GM12878 (cell line): ENCODE data around the gene DYNC1H1. TPM values are rescaled to one million over a fixed set of nuclear protein-coding genes. Genes with fewer than 3 reads are reported as not detected.

Source experiments
- ATAC-seq: fragments of 200-7000 bp; cut with Tn5 transposase; 3 replicates; pipeline ENCODE4 v1.9.1; 2020; ENCODE audit warnings: mild to moderate bottlenecking, moderate library complexity
- BruUV-seq: library from RNA; stranded (reverse); fragments of 400-500 nt; replicated peaks from 2 replicates; lab custom pipeline; 2021; lab: Mats Ljungman, UMichigan
- CTCF ChIA-PET: fragments of 300-600 bp; sonication (Branson Sonifier 250); formaldehyde crosslinking; extraction: SDS; loops from one replicate; lab custom pipeline; 2021; ENCODE audit warnings: inconsistent platforms; lab: Yijun Ruan, JAX
- POLR2A ChIA-PET: fragments of 350-600 bp; formaldehyde crosslinking; extraction: SDS; loops from one replicate; lab custom pipeline; 2021; ENCODE audit warnings: inconsistent platforms; lab: Charles Lee
- RAD21 ChIA-PET: fragments of 300-600 bp; sonication (Branson Sonifier 250); formaldehyde crosslinking; loops from one replicate; lab custom pipeline; 2023; ENCODE audit warnings: antibody characterized with exemption; ENCODE audit not compliant: unreplicated experiment; lab: Charles Lee
- SMC1A ChIA-PET: fragments of 300-600 bp; sonication (Branson Sonifier 250); formaldehyde crosslinking; loops from one replicate; lab custom pipeline; 2023; ENCODE audit not compliant: unreplicated experiment, uncharacterized antibody; lab: Charles Lee
- DNase-seq: peaks from one replicate; pipeline ENCODE4 v3.0.0-alpha.2; 2011; ENCODE audit warnings: low read depth, low spot score
- FAIRE-seq: peaks from 3 replicates; lab custom pipeline; 2011; peaks lifted over from hg19 to GRCh38; lab: Jason Lieb, UNC
- H2AFZ ChIP-seq: 2 replicates; pipeline ENCODE4 v1.6.0; 2011; ENCODE audit warnings: low read depth, low read length, control low read depth; ENCODE audit not compliant: control insufficient read depth
- H3K27ac ChIP-seq: 2 replicates; pipeline ENCODE4 v1.5.1; 2011; ENCODE audit warnings: control low read depth; ENCODE audit not compliant: control insufficient read depth, insufficient read depth
- H3K27me3 ChIP-seq, 2 experiments: replicated peaks in 1 of 2; 2 replicates each; pipeline versions ENCODE4 v1.6.0 to v1.6.1; 2011; ENCODE audit warnings: low read length in 1 of 2; ENCODE audit not compliant: control insufficient read depth in 2 of 2, insufficient read depth in 2 of 2
- H3K36me3 ChIP-seq, 2 experiments: 2 replicates each; pipeline ENCODE4 v1.5.1; 2011; ENCODE audit warnings: low read length in 1 of 2; ENCODE audit not compliant: control insufficient read depth in 2 of 2, insufficient read depth in 2 of 2
- H3K4me1 ChIP-seq: 2 replicates; pipeline ENCODE4 v1.6.1; 2011; ENCODE audit warnings: mild to moderate bottlenecking, low read length, moderate library complexity, mixed read lengths; ENCODE audit not compliant: control insufficient read depth, insufficient read depth
- H3K4me2 ChIP-seq: 2 replicates; pipeline ENCODE4 v1.6.0; 2011; ENCODE audit warnings: control low read depth; ENCODE audit not compliant: control insufficient read depth, insufficient read depth
- H3K4me3 ChIP-seq: fragments of 200-600 bp; sonication (generic); 2 replicates; pipeline ENCODE4 v1.5.1; 2016
- H3K79me2 ChIP-seq: 2 replicates; pipeline ENCODE4 v1.6.0; 2011; ENCODE audit warnings: low read length; ENCODE audit not compliant: control insufficient read depth, insufficient read depth
- H3K9ac ChIP-seq: 2 replicates; pipeline ENCODE4 v1.8.0; 2011; ENCODE audit warnings: low read length, control low read depth, mixed read lengths; ENCODE audit not compliant: control insufficient read depth, insufficient read depth
- H3K9me3 ChIP-seq: replicated peaks from 3 replicates; pipeline ENCODE4 v1.5.1; 2011; ENCODE audit warnings: mild to moderate bottlenecking, low read length; ENCODE audit not compliant: control insufficient read depth, insufficient read depth
- H4K20me1 ChIP-seq: 2 replicates; pipeline ENCODE4 v1.6.0; 2011; ENCODE audit not compliant: control insufficient read depth, insufficient read depth
- BMI1 ChIP-seq: fragments of 450-650 bp; IDR thresholded peaks from 2 replicates; pipeline ENCODE4 v1.6.1; 2016; ENCODE audit warnings: mild to moderate bottlenecking, moderate library complexity, borderline replicate concordance
- CREM ChIP-seq: IDR thresholded peaks from 2 replicates; pipeline ENCODE4 v1.6.1; 2014; ENCODE audit warnings: antibody characterized with exemption, low read depth
- EP300 ChIP-seq, 2 experiments: fragments of 150-350 bp in 1 of 2; IDR thresholded peaks; 2 replicates each; pipeline ENCODE4 v1.6.1; 2011 to 2012; ENCODE audit warnings: low read depth in 2 of 2, low read length in 2 of 2, borderline replicate concordance in 1 of 2, improper control_type of control experiment in 1 of 2, inconsistent platforms in 1 of 2; ENCODE audit not compliant: control insufficient read depth in 1 of 2
- ESRRA ChIP-seq: IDR thresholded peaks from 2 replicates; pipeline ENCODE4 v1.6.1; 2012; ENCODE audit warnings: mild to moderate bottlenecking, low read length, improper control_type of control experiment
- NBN ChIP-seq: fragments of 450-650 bp; IDR thresholded peaks from 2 replicates; pipeline ENCODE4 v1.6.1; 2016
- RCOR1 ChIP-seq: conservative IDR thresholded peaks from 2 replicates; pipeline ENCODE4 v1.6.1; 2012; ENCODE audit warnings: low read depth, low read length, improper control_type of control experiment
- SIN3A ChIP-seq: IDR thresholded peaks from 2 replicates; pipeline ENCODE4 v1.6.1; 2012; ENCODE audit warnings: low read depth, low read length, improper control_type of control experiment
- TAF1 ChIP-seq: IDR thresholded peaks from 2 replicates; pipeline ENCODE4 v1.6.1; 2011; ENCODE audit warnings: mild to moderate bottlenecking, low read depth, low read length, borderline replicate concordance
- TCF7 ChIP-seq: IDR thresholded peaks from 2 replicates; pipeline ENCODE4 v1.6.1; 2014; ENCODE audit warnings: antibody characterized with exemption, borderline replicate concordance
- WRNIP1 ChIP-seq: IDR thresholded peaks from 2 replicates; pipeline ENCODE4 v1.6.1; 2011; ENCODE audit warnings: low read depth, low read length, improper control_type of control experiment, borderline replicate concordance
- ZBED1 ChIP-seq: IDR thresholded peaks from 2 replicates; pipeline ENCODE4 v1.6.1; 2016; ENCODE audit warnings: borderline replicate concordance
- ZNF24 ChIP-seq: fragments of 450-650 bp; IDR thresholded peaks from 2 replicates; pipeline ENCODE4 v1.6.1; 2017; ENCODE audit warnings: antibody characterized with exemption, mild to moderate bottlenecking
- ZNF384 ChIP-seq: IDR thresholded peaks from 2 replicates; pipeline ENCODE4 v1.6.1; 2012; ENCODE audit warnings: low read depth, mild to moderate bottlenecking, low read length, improper control_type of control experiment, borderline replicate concordance
- WGBS: methylation state at CpG from one replicate; pipeline ENCODE4 v1.1.6; 2016; ENCODE audit warnings: low lambda C conversion rate; ENCODE audit not compliant: insufficient replicate concordance, insufficient coverage; ENCODE audit errors: missing lambda C conversion rate; 5-methylcytosine and 5-hydroxymethylcytosine counted together
- in situ Hi-C: fragments of 300-500 bp; cut with MboI; formaldehyde crosslinking; loops from 9 replicates; pipeline ENCODE4 v1.14.3; 2018; ENCODE audit warnings: mixed read lengths
- intact Hi-C: fragments of 100-400 bp; cut with micrococcal nuclease; formaldehyde crosslinking; loops from one replicate; pipeline ENCODE4 v1.14.2; 2022; ENCODE audit not compliant: unreplicated experiment
- polyA plus RNA-seq, 11 experiments: library from polyadenylated mRNA; depleted of rRNA in 4 of 11; unstranded in 6 of 11; stranded (reverse) in 5 of 11; fragments of >200 nt; fragmentation: Nextera tagmentation in 4 of 11; fragmentation: Illumina TruSeq in 1 of 11; extraction: Ambion mirVana in 4 of 11; extraction: Trizol in 1 of 11; gene quantifications; 1 replicate in 1 of 11; 2 replicates in 10 of 11; pipeline versions ENCODE4 v1.2.1 to v1.2.3, GENCODE V29; 2011 to 2016; ENCODE audit warnings: inconsistent platforms in 2 of 11, missing spikeins in 2 of 11, low read depth in 1 of 11
- total RNA-seq, 4 experiments: library from RNA; depleted of rRNA in 3 of 4; stranded (reverse); fragments of >200 nt in 3 of 4; fragmentation: Illumina TruSeq in 1 of 4; extraction: Trizol in 1 of 4; gene quantifications; 2 replicates each; pipeline versions ENCODE4 v1.2.1 to v1.2.3, GENCODE V29; 2013 to 2021
- TF ChIP-seq, protein P1 (sequence below): fragments of 450-650 bp; IDR thresholded peaks from 2 replicates; pipeline ENCODE4 v1.6.1; 2017; ENCODE audit warnings: low read depth, mild to moderate bottlenecking, moderate library complexity
- TF ChIP-seq, protein P2 (sequence below): IDR thresholded peaks from 2 replicates; pipeline ENCODE4 v1.6.1; 2011; ENCODE audit warnings: mild to moderate bottlenecking, low read depth, low read length, moderate library complexity; ENCODE audit not compliant: insufficient replicate concordance

The DYNC1H1 gene
- total and polyA plus RNA-seq, 10 of the 15 experiments (the other 5 are each of a cell fraction or from before 2014, with no cell fraction given): 38.4 to 291 (median 111) TPM

DNA sequence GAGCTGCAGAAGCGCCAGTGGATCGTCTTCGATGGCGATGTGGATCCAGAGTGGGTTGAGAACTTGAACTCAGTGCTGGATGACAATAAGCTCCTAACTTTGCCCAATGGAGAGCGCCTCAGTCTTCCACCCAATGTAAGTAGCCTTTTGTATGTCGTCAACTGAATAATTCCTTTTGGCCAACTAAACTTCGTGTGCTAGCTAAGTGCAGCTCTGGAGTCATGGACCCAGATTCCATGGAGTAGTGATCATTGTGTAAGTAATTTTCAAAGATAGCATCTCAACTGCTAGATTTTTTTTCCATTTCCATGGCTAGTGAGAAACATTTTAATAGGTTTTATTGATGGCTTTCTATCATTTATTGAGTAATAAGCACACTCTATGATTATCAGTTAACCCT, 48.0 kb downstream of the DYNC1H1 start (continued):
- TF ChIP-seq ZNF384: no peak
- no peak for TF ChIP-seq ZNF24
- no peak for TF ChIP-seq BMI1

DNA sequence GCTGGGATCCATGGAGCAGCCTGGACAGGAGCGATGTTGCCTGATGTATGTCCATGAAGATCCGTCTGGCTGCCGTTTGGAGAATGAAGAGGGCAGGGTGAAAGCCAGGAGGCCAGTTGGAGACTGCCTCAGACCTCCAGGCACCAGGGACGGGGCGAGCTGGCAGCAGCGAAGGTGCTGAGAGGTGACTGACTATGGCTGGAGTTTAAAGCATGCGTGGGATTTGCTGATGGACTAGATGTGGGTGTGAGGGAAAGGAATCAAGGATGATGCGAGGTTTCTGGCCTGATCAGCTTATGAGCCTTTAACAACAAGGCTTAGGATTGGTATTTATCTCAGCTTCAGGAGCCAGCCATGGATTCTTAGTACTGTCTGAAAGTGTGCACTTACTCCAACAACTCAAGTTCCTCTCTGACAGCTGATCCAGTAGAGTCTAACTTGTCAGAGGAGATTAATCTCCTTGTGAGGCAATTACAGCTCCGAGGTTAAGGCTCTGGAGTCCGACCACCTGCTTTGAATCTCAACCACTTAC, 49.4 kb downstream of the DYNC1H1 start:
- WGBS: 98% methylated on average over 10 of the region's 10 CpGs
- intact Hi-C loops (no loop called here), in situ Hi-C loops (no loop called here)
- Histone ChIP-seq H3K4me2 (no peak overlapping the region), H3K27me3 (no peaks in the 10 kb centered on the region), H2AFZ (no peak overlapping the region), H3K9ac (no peak overlapping the region), H4K20me1 (no peaks in the 10 kb centered on the region), H3K4me3 (no peak overlapping the region), H3K4me1 (no peaks in the 10 kb centered on the region), H3K9me3 (no peaks in the 10 kb centered on the region), H3K36me3 (peaks cover 43 to 68% of the 10 kb centered on the region in 2 experiments), H3K27ac (no peak overlapping the region), H3K79me2 (no peaks in the 10 kb centered on the region)
- no peak for ATAC-seq
- RAD21 ChIA-PET: no interaction called here
- CTCF ChIA-PET: no interaction called here
- no peak for DNase-seq
- BruUV-seq: no TSS peak
- SMC1A ChIA-PET: no interaction called here
- TF ChIP-seq CREM (no peak), ESRRA (no peak), RCOR1 (no peak), ZBED1 (no peak), SIN3A (no peak), EP300 (IDR thresholded peaks at IDR 0.05; ENCODE audit: borderline replicate concordance in 1 of 2, control insufficient read depth in 1 of 2, low read depth in 2 of 2, low read length in 2 of 2) (no peak), TAF1 (no peak), TCF7 (no peak), NBN (no peak), WRNIP1 (no peak)
- TF ChIP-seq, protein P1, sequence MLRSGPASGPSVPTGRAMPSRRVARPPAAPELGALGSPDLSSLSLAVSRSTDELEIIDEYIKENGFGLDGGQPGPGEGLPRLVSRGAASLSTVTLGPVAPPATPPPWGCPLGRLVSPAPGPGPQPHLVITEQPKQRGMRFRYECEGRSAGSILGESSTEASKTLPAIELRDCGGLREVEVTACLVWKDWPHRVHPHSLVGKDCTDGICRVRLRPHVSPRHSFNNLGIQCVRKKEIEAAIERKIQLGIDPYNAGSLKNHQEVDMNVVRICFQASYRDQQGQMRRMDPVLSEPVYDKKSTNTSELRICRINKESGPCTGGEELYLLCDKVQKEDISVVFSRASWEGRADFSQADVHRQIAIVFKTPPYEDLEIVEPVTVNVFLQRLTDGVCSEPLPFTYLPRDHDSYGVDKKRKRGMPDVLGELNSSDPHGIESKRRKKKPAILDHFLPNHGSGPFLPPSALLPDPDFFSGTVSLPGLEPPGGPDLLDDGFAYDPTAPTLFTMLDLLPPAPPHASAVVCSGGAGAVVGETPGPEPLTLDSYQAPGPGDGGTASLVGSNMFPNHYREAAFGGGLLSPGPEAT: no peak
- TF ChIP-seq, protein P2, sequence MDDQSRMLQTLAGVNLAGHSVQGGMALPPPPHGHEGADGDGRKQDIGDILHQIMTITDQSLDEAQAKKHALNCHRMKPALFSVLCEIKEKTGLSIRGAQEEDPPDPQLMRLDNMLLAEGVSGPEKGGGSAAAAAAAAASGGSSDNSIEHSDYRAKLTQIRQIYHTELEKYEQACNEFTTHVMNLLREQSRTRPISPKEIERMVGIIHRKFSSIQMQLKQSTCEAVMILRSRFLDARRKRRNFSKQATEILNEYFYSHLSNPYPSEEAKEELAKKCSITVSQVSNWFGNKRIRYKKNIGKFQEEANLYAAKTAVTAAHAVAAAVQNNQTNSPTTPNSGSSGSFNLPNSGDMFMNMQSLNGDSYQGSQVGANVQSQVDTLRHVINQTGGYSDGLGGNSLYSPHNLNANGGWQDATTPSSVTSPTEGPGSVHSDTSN: no peak
- POLR2A ChIA-PET: no interaction called here
- FAIRE-seq: no peak
